Right lobe of liver (tissue), 6 donors: ENCODE data around the gene TEX44. TPM values are rescaled to one million over a fixed set of nuclear protein-coding genes. Genes with fewer than 3 reads are reported as not detected.

Experiments used
- ATAC-seq, 4 donors: fragments of 200-7000 bp; cut with Tn5 transposase; one replicate each; pipeline ENCODE4 v1.9.1; 2020; ENCODE audit warnings: mild to moderate bottlenecking in 4 of 4, moderate library complexity in 4 of 4
- DNase-seq, 3 donors: peaks; one replicate each; pipeline ENCODE4 v3.0.0-alpha.2; 2020
- H3K27ac ChIP-seq, 3 donors: fragments of 200-600 bp; one replicate each; pipeline ENCODE4 v1.8.0; 2022
- H3K27me3 ChIP-seq, 2 donors: fragments of 200-600 bp; one replicate each; pipeline ENCODE4 v1.8.0; 2022
- H3K36me3 ChIP-seq, 4 donors: fragments of 200-600 bp; sonication (generic) in 1 of 4; one replicate each; pipeline versions ENCODE4 v1.5.1 to v1.8.0; 2017 to 2022; ENCODE audit warnings: control low read depth in 1 of 4
- H3K4me1 ChIP-seq, 4 donors: fragments of 200-600 bp; sonication (generic) in 1 of 4; one replicate each; pipeline versions ENCODE4 v1.5.1 to v1.8.0; 2017 to 2022; ENCODE audit warnings: control low read depth in 1 of 4
- H3K4me3 ChIP-seq, 3 donors: fragments of 200-600 bp; one replicate each; pipeline ENCODE4 v1.8.0; 2022
- H3K9me3 ChIP-seq, 4 donors: fragments of 200-600 bp; sonication (generic) in 1 of 4; one replicate each; pipeline versions ENCODE4 v1.5.1 to v1.8.0; 2017 to 2022; ENCODE audit warnings: control low read depth in 1 of 4
- CTCF ChIP-seq, 4 donors: fragments of 200-600 bp in 3 of 4; fragments of 450-650 bp in 1 of 4; IDR thresholded peaks; one replicate each; pipeline versions ENCODE4 v1.5.1 to v1.8.0; 2016 to 2022; ENCODE audit warnings: antibody characterized with exemption in 4 of 4, mild to moderate bottlenecking in 2 of 4
- POLR2A ChIP-seq: fragments of 450-650 bp; IDR thresholded peaks from one replicate; pipeline ENCODE4 v1.6.1; 2017; ENCODE audit warnings: antibody characterized with exemption, mild to moderate bottlenecking
- WGBS: methylation state at CpG from one replicate; pipeline ENCODE4 v1.1.6; 2018; ENCODE audit warnings: low coverage, low lambda C conversion rate; ENCODE audit not compliant: insufficient coverage; ENCODE audit errors: missing lambda C conversion rate; 5-methylcytosine and 5-hydroxymethylcytosine counted together
- intact Hi-C, 2 donors: fragments of 100-400 bp; cut with DNase I; formaldehyde crosslinking; loops; one replicate each; pipeline versions ENCODE4 v1.11.2 to v1.14.1; 2022
- total RNA-seq, 6 experiments: library from RNA; depleted of rRNA in 2 of 6; stranded (reverse); fragments of >200 nt in 2 of 6; fragmentation: NEBNext Ultra II Directional in 3 of 6; extraction: Animal tissue kit (Norgen Biotek cat#: 25700) in 3 of 6; gene quantifications; one replicate each; pipeline versions ENCODE4 v1.1.0 to v1.2.4, GENCODE V29; 2016 to 2023
- donor health status: DM: no; HTN: yes; CAD: no.
- donor health status: DM: no; HTN: no; CAD: no.
- donor health status: DM: no; HTN: no; CAD: no.
- donor health status: DM: no; HTN: yes; CAD: no.
- donor health status: DM: no; HTN: yes; CAD: no.

TEX44 gene
- total RNA-seq, 6 experiments from 2014 or later = not detected

- H3K27me3 ChIP-seq = peaks cover 0 to 5% of the 10 kb centered on the region in 2 donors
- WGBS = 10% methylated on average over 8 of the region's 21 CpGs
- no peak overlapping the region for H3K4me3 ChIP-seq
- peak overlapping the region; percentile 15 to 87 (median 73) for H3K27ac ChIP-seq
- no peaks in the 10 kb centered on the region for H3K9me3 ChIP-seq
- no peaks in the 10 kb centered on the region for H3K36me3 ChIP-seq
- DNase-seq = peak; percentile 85 to 88 (median 87)
- ATAC-seq = peak; percentile 68 to 82 (median 80)
- intact Hi-C loops = loop anchor here in 1 of 2 donors (5.0 to 10.0 kb wide), 2 partner anchors 60 to 102 kb away; no protein-coding TSS in a partner anchor
- H3K4me1 ChIP-seq = peaks cover 0 to 18% (median 4%) of the 10 kb centered on the region in 4 donors
- TF ChIP-seq POLR2A (no peak), CTCF (IDR thresholded peaks at IDR 0.05) (peak; percentile 88 to 91 (median 90))
Observed at GRCh38 chr2:231612456-231613330, 20.0 kb downstream of the TEX44 start.

GRCh38 chr2:231613331-231613662, 20.6 kb downstream of the TEX44 start:
- no peak for DNase-seq
- Histone ChIP-seq H3K36me3 (no peaks in the 10 kb centered on the region), H3K9me3 (no peaks in the 10 kb centered on the region), H3K27ac (peak overlapping the region; percentile 62 to 87 (median 73)), H3K4me3 (peak overlapping the region in 1 of 3 donors; percentile 34), H3K4me1 (peaks cover 0 to 18% (median 4%) of the 10 kb centered on the region in 4 donors), H3K27me3 (peaks cover 0 to 5% of the 10 kb centered on the region in 2 donors)
- intact Hi-C loops = loop anchor here in 1 of 2 donors (5.0 to 10.0 kb wide), 2 partner anchors 59 to 102 kb away; no protein-coding TSS in a partner anchor
- no peak for TF ChIP-seq CTCF (IDR thresholded peaks at IDR 0.05)
- no peak for TF ChIP-seq POLR2A
- ATAC-seq = peak in 2 of 4 donors; percentile 5 to 7
- 2% methylated on average over 8 of the region's 9 CpGs for WGBS

GRCh38 chr2:231613663-231614558, 21.2 kb downstream of the TEX44 start:
- Histone ChIP-seq H3K4me1 (peaks cover 0 to 18% (median 4%) of the 10 kb centered on the region in 4 donors), H3K27me3 (peaks cover 0 to 5% of the 10 kb centered on the region in 2 donors), H3K36me3 (no peaks in the 10 kb centered on the region), H3K9me3 (no peaks in the 10 kb centered on the region), H3K4me3 (peak overlapping the region; percentile 10 to 40 (median 34)), H3K27ac (peak overlapping the region; percentile 62 to 87 (median 73))
- intact Hi-C loops = loop anchor here in 1 of 2 donors (5.0 to 10.0 kb wide), 2 partner anchors 58 to 101 kb away; no protein-coding TSS in a partner anchor
- peak; percentile 72 to 86 (median 74) for DNase-seq
- TF ChIP-seq POLR2A (peak; percentile 10), CTCF (IDR thresholded peaks at IDR 0.05) (peak in 2 of 4 donors; percentile 11 to 13)
- ATAC-seq = peak; percentile 65 to 74 (median 72)
- 0% methylated on average over 8 of the region's 86 CpGs for WGBS

GRCh38 chr2:231614559-231615057, 21.9 kb downstream of the TEX44 start:
- H3K4me1 ChIP-seq = peaks cover 0 to 18% (median 4%) of the 10 kb centered on the region in 4 donors
- H3K27me3 ChIP-seq = peaks cover 0 to 5% of the 10 kb centered on the region in 2 donors
- 6% methylated on average over 30 of the region's 46 CpGs for whole genome bisulfite sequencing
- DNase-seq (peak in 1 of 3 donors; percentile 63), ATAC-seq (peak; percentile 2 to 21 (median 9))
- H3K4me3 ChIP-seq = peak overlapping the region; percentile 10 to 40 (median 34)
- intact Hi-C loops = loop anchor here in 1 of 2 donors (5.0 to 10.0 kb wide), 2 partner anchors 58 to 100 kb away; no protein-coding TSS in a partner anchor
- peak overlapping the region; percentile 62 to 87 (median 73) for H3K27ac ChIP-seq
- H3K36me3 ChIP-seq = no peaks in the 10 kb centered on the region
- TF ChIP-seq POLR2A = peak; percentile 9
- TF ChIP-seq CTCF (IDR thresholded peaks at IDR 0.05) = no peak
- H3K9me3 ChIP-seq = no peaks in the 10 kb centered on the region
